GM19372 (cell line): ENCODE measurements around the gene STIM1.

Experiments used
- ATAC-seq: cut with Tn5 transposase; IDR thresholded peaks from one replicate; pipeline ENCODE4 v1.9.1; 2021; ENCODE audit warnings: mild to moderate bottlenecking, low read depth, moderate library complexity; ENCODE audit not compliant: unreplicated experiment

The STIM1 gene

GRCh38 chr11:4059424-4059823 is 204.0 kb downstream of the STIM1 start:
- ATAC-seq: no peak

- ATAC-seq: no peak
Observed at GRCh38 chr11:4060182-4060923, 204.9 kb downstream of the STIM1 start.

GRCh38 chr11:4061700-4062099 is 206.2 kb downstream of the STIM1 start:
- no peak for ATAC-seq

GRCh38 chr11:4063348-4063747 is 207.9 kb downstream of the STIM1 start:
- no peak for ATAC-seq

GRCh38 chr11:4064278-4064955 is 209.0 kb downstream of the STIM1 start:
- ATAC-seq: no peak

GRCh38 chr11:4065086-4065485 is 209.6 kb downstream of the STIM1 start:
- no peak for ATAC-seq

GRCh38 chr11:4065601-4066377 is 210.3 kb downstream of the STIM1 start:
- ATAC-seq: no peak

GRCh38 chr11:4066910-4067309 is 211.4 kb downstream of the STIM1 start:
- no peak for ATAC-seq

- no peak for ATAC-seq
Observed at GRCh38 chr11:4068962-4069361, 213.5 kb downstream of the STIM1 start.

- ATAC-seq: no peak
Observed at GRCh38 chr11:4071325-4071724, 215.9 kb downstream of the STIM1 start.

- ATAC-seq: no peak
Observed at GRCh38 chr11:4071914-4072313, 216.4 kb downstream of the STIM1 start.

GRCh38 chr11:4072668-4073285 is 217.3 kb downstream of the STIM1 start:
- no peak for ATAC-seq

GRCh38 chr11:4074266-4074665 is 218.8 kb downstream of the STIM1 start:
- ATAC-seq: no peak

- no peak for ATAC-seq
Observed at GRCh38 chr11:4076774-4077173, 221.3 kb downstream of the STIM1 start.

- no peak for ATAC-seq
Observed at GRCh38 chr11:4083198-4083597, 227.7 kb downstream of the STIM1 start.

- ATAC-seq: no peak
Observed at GRCh38 chr11:4084406-4085125, 229.1 kb downstream of the STIM1 start.

GRCh38 chr11:4085575-4085974 is 230.1 kb downstream of the STIM1 start:
- ATAC-seq: no peak

GRCh38 chr11:4086575-4087353 is 231.3 kb downstream of the STIM1 start:
- no peak for ATAC-seq

- no peak for ATAC-seq
Observed at GRCh38 chr11:4087551-4087950, 232.1 kb downstream of the STIM1 start.

- ATAC-seq: no peak
Observed at GRCh38 chr11:4090258-4090657, 234.8 kb downstream of the STIM1 start.
